Mononuclear cell (primary cell): ENCODE measurements around the gene TAB3. TPM values are rescaled to one million over a fixed set of nuclear protein-coding genes. Genes with fewer than 3 reads are reported as not detected.

Source experiments
- H3K27me3 ChIP-seq: 2 replicates; pipeline ENCODE4 v1.6.0; 2011; ENCODE audit warnings: low read length, control low read depth; ENCODE audit not compliant: insufficient read depth
- H3K4me1 ChIP-seq: 2 replicates; pipeline ENCODE4 v1.5.1; 2011; ENCODE audit warnings: mild to moderate bottlenecking, low read length, control low read depth; ENCODE audit not compliant: insufficient read depth
- H3K4me3 ChIP-seq: 2 replicates; pipeline ENCODE4 v1.5.1; 2011; ENCODE audit warnings: mild to moderate bottlenecking, low read length, moderate library complexity
- H3K9me3 ChIP-seq: 2 replicates; pipeline ENCODE4 v1.5.1; 2011; ENCODE audit warnings: low read depth, mild to moderate bottlenecking, control low read depth, low read length
- total RNA-seq: library from RNA; depleted of rRNA; stranded (reverse); fragments of >200 nt; gene quantifications from one replicate; pipeline ENCODE4 v1.2.3, GENCODE V29; 2012

The TAB3 gene
- total RNA-seq, 1 donor, result 27.1 TPM

DNA sequence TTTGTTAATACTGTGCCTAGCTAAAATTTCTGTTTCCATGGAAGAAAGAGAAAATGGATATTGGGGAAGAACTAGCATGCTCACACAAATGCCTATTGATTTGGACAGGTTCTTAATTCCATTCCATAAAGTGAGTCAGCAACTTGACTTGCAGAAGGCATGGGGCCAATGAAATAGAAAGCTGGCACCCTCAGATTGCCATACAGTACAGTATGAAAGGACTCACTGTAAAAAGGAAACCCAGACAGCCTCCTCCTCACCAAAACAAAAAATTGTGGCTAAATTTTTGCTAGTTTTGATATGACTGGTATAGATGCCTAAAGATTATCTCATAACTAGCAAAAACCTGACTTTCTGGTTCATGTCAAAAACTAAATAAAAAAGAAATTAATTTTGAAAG lies 11.2 kb upstream of the TAB3 start:
- H3K4me3 ChIP-seq, result no peak overlapping the region
- no peaks in the 10 kb centered on the region for H3K9me3 ChIP-seq
- no peaks in the 10 kb centered on the region for H3K4me1 ChIP-seq
- H3K27me3 ChIP-seq, result no peaks in the 10 kb centered on the region

DNA sequence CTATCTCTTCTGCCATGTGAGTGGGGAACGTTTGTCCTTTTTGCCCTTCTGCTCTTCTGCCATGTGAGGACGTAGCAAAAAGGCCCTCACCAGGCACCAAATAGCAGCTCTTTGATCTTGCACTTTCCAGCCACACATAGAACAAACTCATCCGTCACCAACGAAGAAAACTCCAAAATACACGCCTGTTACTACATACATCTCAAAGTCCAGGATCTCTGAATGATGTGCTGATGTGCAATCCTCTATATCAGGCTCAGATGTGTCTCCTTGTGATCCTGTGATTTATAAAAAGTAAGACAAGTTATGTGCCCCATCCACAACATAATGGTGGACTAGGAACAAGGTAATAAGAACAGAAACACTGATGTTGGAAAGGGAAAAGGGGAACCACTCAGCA lies 9.8 kb upstream of the TAB3 start:
- H3K9me3 ChIP-seq, result no peaks in the 10 kb centered on the region
- H3K4me1 ChIP-seq, result no peaks in the 10 kb centered on the region
- no peak overlapping the region for H3K4me3 ChIP-seq
- H3K27me3 ChIP-seq, result no peaks in the 10 kb centered on the region

DNA sequence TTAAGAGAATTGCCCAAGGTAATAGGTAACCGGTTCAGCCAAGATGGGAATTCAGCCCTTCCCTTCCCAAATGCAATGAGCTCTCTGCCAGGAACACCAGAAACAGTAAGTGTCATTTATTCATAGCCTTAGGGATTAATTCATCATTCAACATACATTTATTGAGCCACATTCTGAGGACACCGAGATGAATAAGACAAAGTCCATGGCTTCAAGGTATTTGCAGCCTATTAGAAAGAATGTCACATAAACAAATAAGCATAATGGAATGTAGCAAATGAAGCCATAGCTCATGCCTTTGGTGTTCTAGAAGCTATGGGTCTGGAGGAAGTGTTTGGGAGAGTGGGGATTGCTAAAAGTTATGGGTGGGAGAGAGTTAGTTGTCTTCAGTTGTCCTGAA lies 6.3 kb upstream of the TAB3 start:
- H3K9me3 ChIP-seq, result no peaks in the 10 kb centered on the region
- H3K27me3 ChIP-seq, result no peaks in the 10 kb centered on the region
- H3K4me3 ChIP-seq, result no peak overlapping the region
- no peaks in the 10 kb centered on the region for H3K4me1 ChIP-seq

DNA sequence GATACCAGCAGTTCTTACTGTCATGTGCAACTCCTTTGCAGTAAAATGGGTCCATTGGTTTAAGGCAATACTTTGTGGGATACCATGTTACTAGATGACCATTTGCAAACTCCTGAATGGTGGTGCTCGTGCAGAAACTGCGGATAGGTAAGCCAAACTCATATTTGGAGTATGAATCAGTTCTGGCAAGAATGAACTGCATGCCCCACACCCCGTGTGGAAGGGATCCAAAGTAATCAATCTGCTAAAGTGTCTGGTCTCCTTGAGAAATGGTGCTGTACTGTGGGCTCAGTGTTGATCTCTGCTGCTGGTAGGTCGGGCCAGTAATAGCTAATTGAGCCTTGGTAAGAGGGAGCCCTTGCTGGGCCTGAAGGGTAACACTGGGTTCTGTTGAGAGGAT lies 4.2 kb upstream of the TAB3 start:
- Histone ChIP-seq H3K27me3 (no peaks in the 10 kb centered on the region), H3K4me1 (peaks cover 4% of the 10 kb centered on the region), H3K9me3 (no peaks in the 10 kb centered on the region), H3K4me3 (no peak overlapping the region)

DNA sequence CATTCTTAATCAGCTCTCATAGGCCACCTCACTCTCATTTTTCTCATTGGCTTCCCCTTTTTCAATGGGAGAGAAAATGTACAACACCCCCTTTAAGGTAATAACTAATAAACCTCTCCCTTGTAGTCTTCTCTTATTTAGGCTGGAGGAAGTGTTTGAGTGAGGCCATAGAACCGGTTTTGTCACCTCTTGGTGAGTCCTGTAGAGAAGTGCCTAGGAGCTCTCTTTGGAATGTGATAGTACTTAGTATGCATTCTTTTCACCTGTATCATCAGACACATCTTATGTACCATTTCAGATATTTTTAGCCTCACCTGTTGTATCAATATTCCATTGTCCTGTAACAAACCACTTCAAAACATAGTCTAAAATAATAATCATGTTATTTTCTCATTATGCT lies 3.5 kb upstream of the TAB3 start:
- Histone ChIP-seq H3K4me3 (no peak overlapping the region), H3K9me3 (no peaks in the 10 kb centered on the region), H3K4me1 (peaks cover 10% of the 10 kb centered on the region), H3K27me3 (no peaks in the 10 kb centered on the region)

DNA sequence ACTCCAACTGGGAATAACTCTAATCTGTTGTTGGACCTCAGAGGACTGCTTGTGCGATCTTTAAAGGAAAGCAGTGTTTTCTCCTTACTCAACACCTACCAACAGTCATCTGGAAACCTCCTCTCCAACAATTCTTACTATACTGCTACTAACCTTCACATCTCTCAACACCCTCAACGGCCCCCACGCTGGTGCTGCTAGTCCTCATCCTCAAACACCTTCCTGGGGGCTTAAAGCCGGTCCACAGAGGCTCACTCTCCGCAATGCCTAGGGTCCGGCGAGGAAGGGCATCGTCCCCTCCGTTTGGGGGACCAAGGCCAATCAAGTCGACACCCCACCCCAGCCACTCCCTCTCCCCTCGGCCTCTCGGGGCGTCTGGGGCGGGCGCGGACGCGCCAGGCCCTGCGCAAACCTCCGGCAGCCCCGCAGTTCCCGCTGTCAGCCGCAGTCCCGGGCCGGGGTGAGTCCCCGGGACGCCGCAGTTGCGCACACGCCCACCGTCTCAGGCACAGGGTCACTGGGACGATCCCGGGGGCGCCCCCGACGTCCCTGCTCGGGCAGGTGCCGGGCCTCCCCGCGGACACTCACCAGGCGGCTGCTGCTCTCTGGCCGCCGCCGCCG lies 418 bp downstream of the TAB3 start:
- Histone ChIP-seq H3K9me3 (no peaks in the 10 kb centered on the region), H3K4me3 (peak overlapping the region; percentile 62), H3K27me3 (no peaks in the 10 kb centered on the region), H3K4me1 (peaks cover 16% of the 10 kb centered on the region)

DNA sequence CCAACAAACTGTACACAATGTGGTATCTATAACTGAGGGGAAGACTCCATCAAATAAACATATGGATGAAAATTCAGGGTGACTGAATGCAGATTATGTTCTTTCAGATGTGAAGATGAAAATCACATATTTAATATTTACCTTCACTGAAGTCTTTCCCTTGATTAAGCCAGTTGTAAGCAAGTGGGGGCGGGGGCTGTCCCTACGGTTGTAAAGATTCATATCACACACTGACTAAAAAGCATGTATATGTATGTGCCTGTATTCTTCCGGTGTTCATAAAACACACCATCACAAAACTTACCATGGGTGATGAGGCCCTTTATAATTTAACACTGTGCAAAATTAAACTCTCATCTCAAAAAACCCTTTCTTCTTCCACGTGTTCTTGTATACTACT lies 1.3 kb downstream of the TAB3 start:
- Histone ChIP-seq H3K27me3 (no peaks in the 10 kb centered on the region), H3K4me1 (peaks cover 16% of the 10 kb centered on the region), H3K9me3 (no peaks in the 10 kb centered on the region), H3K4me3 (no peak overlapping the region)

DNA sequence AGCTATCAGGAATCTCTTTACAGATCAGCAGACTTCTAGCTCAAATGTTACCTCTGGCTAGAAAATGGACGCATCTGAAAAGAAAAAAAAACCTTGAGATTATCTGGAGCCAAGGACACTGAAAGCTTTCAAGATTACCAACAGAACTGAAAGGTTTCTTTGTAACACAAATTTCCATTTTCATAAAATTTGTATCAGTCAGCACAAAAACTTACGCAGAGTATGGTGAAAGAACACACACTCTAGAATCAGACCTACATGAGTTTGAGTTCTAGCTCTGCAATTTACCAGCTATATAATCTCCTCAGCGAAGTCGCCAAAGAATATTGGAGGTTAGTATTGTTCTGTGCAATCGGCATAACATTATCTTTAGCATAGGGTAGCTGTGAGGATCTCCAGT lies 1.8 kb downstream of the TAB3 start:
- Histone ChIP-seq H3K4me1 (peaks cover 16% of the 10 kb centered on the region), H3K27me3 (no peaks in the 10 kb centered on the region), H3K9me3 (no peaks in the 10 kb centered on the region), H3K4me3 (no peak overlapping the region)

DNA sequence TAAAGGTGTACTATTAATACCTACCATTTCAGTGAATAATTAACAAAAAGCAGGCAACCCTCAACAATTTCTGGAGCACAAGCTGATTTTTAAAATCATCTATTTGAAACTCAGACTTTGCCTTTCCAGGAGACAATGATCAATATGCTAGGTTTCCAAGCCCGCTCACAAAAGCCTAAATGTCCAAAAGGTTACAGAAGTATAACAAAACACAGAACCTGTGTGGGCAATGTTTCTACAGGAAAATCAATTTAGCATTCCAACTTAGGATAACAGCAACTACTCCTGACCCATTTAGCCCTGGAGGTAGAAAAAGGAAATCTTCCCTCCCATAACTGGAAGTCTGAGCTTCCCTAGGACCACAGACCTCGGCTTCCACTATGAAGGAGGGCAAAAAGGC lies 3.9 kb downstream of the TAB3 start:
- no peak overlapping the region for H3K4me3 ChIP-seq
- H3K4me1 ChIP-seq, result peaks cover 16% of the 10 kb centered on the region
- no peaks in the 10 kb centered on the region for H3K27me3 ChIP-seq
- H3K9me3 ChIP-seq, result no peaks in the 10 kb centered on the region

DNA sequence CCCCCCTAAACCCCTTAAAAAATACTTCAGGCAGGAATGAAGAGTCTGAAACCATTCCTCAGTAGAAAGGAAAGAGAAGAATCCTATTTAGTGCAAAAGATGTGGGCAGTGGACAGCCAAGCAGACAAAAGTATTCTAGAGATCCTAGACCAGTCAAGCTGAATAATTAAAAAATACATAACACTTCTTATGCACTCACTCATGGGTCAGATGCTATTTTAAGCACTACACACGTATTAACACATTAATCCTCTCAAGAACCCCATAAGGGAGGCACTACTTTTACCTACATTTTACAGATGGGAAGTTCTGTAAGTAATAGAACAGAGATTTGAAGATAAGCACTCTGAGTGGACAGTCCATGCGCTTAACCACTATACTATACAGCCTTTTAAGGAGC lies 5.9 kb downstream of the TAB3 start:
- Histone ChIP-seq H3K9me3 (no peaks in the 10 kb centered on the region), H3K4me3 (no peak overlapping the region), H3K27me3 (no peaks in the 10 kb centered on the region), H3K4me1 (peaks cover 12% of the 10 kb centered on the region)

DNA sequence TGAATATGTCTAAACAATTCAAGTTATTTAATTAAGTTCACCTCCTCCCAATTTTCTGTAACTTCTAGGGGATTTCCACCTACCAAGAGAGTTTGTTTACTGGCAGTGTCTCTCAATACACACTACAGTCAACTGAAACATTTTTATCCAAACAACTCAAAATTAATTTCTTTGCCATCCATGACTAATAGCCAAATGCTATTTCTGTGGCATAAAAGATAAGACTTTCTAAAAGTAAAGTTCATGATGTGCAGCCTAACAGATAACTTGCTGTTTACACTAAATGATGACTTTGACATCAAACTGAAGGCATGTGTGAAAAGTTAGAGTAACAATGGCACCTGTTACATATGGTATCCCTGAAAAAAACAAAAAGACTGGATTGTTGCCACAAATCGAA lies 7.3 kb downstream of the TAB3 start:
- Histone ChIP-seq H3K27me3 (no peaks in the 10 kb centered on the region), H3K4me1 (peaks cover 4% of the 10 kb centered on the region), H3K9me3 (no peaks in the 10 kb centered on the region), H3K4me3 (no peak overlapping the region)

DNA sequence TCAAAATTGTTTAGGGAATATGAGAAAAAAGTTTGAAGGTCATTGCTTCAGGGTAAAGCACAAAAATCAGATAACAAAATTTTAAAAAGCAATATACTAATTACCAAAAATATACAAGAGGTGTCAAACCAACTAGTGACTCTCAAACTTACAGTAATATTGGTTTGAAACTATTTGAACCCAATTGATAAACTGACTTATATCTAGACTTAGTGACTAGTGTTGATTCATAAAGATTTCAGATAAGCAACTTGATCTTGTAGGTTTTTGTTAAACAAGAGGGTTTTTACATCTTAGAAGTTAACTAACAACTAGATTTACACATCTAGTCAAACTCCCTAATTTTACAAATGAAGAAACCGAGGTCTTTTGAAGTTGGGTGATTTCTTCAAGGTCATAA lies 7.7 kb downstream of the TAB3 start:
- Histone ChIP-seq H3K27me3 (no peaks in the 10 kb centered on the region), H3K4me1 (peaks cover under 1% of the 10 kb centered on the region), H3K4me3 (no peak overlapping the region), H3K9me3 (no peaks in the 10 kb centered on the region)

DNA sequence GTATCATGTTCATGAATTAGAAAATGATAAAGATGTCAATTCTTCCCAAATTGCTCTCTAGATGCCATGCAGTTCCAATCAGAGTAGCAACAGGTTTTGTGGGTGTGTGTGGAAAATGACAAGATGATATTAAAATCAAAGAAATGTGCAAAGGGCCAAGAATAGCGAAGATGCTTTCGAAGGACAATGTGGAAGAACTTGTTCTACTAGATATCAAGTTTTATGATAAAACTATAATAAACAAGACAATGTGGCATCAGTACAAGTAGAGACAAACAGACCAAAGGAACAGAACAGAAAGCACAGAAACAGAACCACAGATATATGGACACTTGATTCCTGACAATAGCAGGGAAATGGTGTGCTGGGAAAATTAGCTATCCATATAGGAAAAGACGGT lies 9.0 kb downstream of the TAB3 start:
- Histone ChIP-seq H3K4me1 (no peaks in the 10 kb centered on the region), H3K27me3 (no peaks in the 10 kb centered on the region), H3K9me3 (no peaks in the 10 kb centered on the region), H3K4me3 (no peak overlapping the region)

DNA sequence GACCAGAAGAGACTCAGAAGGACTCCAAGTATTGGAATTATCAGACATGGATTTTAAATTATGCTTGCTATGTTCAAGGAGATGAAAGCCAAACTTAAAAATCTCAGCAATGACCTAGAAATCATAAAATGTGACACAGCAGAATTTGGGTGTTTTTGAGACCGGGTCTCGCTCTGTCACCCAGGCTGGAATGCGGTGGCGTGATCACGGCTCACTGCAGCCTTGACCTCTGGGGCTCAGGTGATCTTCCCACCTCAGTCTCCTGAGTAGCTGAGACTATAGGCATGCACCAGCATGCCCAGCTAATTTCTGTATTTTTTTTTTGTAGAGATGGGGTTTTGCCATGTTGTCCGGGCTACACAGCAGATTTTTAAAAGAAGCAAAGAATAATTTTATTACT lies 12.7 kb downstream of the TAB3 start:
- no peaks in the 10 kb centered on the region for H3K27me3 ChIP-seq
- no peaks in the 10 kb centered on the region for H3K4me1 ChIP-seq
- no peaks in the 10 kb centered on the region for H3K9me3 ChIP-seq
- H3K4me3 ChIP-seq, result no peak overlapping the region

DNA sequence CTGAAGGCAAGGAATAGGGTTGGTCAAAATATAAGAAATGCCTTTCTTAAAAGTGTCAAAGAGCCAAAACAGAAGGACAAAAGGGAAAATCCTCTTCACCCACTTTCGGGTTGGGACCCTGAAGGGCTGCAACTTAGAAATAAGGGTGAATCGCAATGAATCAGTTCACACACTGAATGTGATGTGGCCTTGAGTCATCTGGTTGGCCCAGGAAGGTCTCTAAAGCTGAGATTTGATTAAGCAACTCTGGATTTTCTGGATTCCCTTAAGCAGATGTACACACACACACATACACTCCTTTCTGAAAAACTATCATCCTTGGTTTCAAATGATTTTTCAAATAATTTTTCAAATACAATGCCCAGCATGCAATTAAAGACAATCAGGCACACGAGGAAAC lies 13.1 kb downstream of the TAB3 start:
- no peaks in the 10 kb centered on the region for H3K27me3 ChIP-seq

DNA sequence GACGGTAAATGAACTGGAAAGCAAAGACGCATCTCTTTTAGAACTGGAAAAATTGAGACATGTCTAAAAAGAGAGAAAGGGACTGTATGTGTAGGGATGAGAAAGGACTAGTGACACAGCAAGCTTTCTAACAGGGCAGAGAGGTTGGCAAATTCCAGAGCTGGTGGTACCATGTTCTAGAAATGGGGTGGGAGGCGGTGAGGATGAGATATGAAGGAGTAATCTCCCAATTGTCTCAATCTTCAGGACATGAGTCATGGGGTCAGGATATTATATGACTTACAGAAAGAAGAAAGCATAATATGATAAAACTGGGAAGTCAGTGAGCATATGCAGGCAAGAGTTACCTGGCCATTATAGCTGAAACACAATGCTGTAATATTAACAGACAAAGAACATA lies 14.2 kb downstream of the TAB3 start:
- Histone ChIP-seq H3K9me3 (no peaks in the 10 kb centered on the region), H3K27me3 (no peaks in the 10 kb centered on the region), H3K4me1 (no peaks in the 10 kb centered on the region), H3K4me3 (no peak overlapping the region)

More for the DNA sequence above, 13.1 kb downstream of the TAB3 start:
- H3K4me3 ChIP-seq, result no peak overlapping the region
- H3K9me3 ChIP-seq, result no peaks in the 10 kb centered on the region
- H3K4me1 ChIP-seq, result no peaks in the 10 kb centered on the region
